NOMO-1 treated with dmso at 0.1 percent for 144 hours (cell line): ENCODE data around the gene SLC4A2.
A peak's percentile ranks its signal among the peaks of the same experiment; 100 is the strongest.

Source experiments
- DNase-seq: peaks from one replicate; lab custom pipeline; 2025; ENCODE audit not compliant: unreplicated experiment; lab: John Stamatoyannopoulos, UW

The SLC4A2 gene

DNA sequence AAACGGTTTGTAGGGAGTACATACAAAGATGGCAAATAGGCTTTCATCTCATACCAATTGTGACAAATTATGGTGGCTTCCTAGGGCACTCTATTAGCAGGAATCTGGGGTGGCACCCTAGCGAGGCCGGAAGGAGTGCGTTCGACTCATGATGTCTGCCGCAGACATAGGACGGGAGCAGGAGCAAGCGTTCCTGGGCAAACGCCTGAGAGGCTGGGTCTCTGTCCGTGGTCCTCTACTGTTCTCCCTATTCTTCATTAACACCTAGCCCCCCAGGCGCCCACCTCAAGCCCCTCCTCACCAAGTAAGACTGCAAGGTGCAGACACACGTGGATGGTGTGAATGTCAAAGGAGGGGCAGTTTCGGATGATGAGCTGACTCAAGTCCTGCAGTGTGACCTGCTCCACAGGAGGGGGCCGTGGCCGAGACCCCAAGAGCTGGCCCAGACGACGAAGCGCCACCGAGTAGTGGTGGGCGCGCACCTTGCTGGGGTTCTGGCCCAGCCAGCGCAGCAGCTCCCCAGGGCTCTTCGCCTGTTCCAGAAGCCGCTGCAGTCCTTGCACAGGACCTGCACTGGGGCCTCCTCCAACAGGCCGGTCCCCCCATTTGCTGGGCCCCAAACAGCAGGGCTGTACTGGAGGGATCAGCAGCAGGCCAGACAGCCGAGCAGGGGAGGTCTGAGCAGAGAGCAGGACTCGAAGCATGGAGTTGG is 20.0 kb downstream of the SLC4A2 start:
- no peak for DNase-seq

DNA sequence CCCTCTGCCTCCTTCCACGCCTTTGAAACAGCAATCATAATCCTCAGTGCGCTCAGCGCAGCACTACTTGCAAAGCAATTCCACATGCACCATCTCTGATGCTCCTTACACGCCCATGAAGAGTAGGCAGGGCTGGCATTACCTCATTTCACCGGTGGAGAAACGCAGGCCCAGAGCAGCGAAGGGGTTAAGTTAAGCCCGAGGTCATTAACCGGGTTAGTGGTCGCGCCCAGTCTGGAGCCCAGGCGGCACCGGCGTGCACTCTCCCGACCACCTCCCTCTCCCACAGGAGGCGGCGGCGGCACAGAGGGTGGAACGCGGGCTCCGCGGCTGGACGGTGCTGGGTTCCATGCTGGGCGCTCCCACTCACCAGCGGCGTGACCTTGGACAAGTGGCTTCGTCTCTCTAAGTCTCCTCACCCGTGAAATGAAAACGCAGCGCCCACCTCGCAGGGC is 20.7 kb downstream of the SLC4A2 start:
- DNase-seq, result no peak

DNA sequence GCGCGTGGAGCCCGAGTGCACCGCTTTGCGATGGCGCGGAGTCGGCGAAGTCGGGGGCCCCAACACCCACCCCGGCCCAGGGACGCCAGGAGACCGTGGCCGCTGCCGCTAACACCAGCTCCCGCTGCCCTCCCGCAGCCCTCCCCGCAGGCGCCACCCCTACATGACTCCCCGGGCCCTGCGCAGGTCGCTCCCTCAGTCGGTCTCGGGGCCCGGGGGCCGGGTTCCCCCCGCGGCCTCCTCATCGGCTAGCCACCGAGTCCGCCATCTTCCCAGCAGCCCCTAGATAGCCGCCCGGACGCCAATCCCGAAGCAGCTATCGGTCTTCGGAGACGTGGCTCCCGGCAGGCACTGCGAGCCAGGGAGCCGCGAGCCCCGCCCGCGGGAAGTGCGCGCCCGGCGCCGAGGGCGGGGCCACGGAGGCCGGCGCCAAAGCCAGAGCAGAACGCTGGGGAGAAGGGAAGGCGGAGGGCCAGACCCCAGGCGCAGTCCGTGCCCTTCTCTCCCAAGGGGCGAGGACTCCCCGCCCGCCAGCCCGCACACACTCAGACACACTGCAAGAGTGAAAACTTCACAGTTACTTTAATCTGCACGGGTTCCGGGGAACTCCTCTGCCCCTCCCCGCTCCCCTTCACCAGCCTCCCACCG is 21.3 kb downstream of the SLC4A2 start, which contains the start of gene FASTK:
Gene FASTK, minus strand, starts transcription at position 288 of the 648 bp plus-strand sequence. Its CDS starts 43 bp downstream, at position 245.
- peak; percentile 63 for DNase-seq

DNA sequence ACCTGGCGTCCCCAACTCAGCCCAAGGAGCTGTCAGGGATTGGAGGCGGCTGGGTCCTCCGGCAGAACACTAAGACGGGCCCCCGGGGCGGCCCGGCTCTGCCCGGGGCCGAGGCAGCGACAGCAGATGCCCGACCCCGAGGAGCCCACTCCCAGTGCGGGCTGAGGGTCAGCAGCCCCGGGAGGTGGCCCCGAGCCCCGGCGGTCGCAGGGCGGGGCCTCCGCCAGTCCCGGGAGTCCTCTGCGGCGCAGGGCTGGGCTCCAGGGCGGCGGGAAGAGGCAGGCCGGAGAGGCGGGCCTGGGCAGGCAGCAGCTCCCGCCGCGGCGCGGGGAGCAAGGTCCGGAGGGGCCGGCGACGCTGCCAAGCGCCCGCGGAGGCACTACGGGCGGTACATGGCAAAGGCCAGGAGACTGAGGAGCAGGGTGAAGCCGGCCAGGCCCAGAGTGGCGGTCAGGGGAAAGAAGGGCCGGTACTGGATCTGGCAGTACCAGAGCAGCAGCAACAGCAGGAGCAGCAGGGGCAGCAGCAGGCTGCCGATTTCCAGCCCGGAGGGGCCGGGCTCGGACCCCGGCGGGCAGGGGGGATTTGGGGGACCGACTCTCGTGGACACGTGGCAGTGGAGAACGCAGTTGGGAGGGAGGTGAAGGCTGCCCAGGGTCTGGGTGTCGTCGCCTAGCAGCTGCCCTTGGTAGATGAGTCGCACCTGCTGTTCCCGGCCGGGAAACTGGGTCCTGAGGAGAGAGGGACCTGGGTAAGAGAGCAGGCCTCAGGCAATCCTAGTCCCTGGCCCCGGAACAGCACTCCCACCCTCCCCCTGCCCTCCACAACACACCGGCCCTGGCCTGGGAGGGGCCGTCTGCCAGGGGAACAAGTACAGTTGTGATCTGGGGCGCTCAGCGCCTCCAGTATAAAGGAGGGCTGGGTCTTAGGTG is 22.0 kb downstream of the SLC4A2 start:
- DNase-seq, result no peak

DNA sequence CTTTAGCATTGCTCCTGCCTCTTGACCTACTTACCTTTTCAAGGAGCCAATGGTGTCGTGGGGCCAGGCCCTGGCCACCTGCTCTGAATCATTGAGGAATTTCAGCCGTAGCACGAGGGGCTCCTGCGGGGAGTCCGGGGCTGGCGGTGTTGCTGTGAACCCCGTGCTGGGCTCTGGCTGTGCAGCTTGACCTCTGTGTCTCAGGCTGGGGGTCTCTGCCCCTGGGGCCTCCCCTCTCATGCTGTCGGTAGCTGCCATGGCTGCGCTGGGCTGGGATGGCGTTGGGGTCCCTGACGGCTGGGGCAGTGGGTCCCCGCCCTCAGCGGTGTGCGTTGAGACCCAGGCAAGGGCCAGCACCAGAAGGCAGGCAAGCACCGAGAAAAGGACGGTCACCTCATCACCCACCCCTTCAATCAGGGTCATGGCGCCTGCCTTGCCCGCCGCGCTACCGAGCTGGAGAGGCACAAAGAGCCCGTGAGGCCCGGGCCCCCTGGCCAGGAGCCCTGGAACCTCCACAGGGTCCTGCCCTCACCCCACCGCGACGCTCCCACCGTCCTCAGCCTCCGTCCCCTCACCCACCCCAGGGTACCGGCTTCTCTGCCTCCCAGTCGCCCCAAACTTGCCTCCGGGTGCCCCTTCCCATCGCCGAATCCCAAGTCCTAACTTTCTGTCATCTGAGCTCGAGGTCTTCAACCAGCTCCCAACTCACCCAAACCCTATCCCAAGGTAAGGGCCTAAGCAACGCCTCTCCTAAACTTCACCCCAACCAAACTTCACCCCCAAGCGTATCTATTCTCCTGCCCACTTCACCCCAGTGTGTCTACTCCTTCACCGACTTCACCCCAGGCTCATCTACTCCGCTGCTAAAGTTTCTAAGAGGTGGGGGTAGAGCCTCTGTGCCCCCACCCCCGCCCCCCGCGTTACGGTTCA is 23.0 kb downstream of the SLC4A2 start:
- no peak for DNase-seq

DNA sequence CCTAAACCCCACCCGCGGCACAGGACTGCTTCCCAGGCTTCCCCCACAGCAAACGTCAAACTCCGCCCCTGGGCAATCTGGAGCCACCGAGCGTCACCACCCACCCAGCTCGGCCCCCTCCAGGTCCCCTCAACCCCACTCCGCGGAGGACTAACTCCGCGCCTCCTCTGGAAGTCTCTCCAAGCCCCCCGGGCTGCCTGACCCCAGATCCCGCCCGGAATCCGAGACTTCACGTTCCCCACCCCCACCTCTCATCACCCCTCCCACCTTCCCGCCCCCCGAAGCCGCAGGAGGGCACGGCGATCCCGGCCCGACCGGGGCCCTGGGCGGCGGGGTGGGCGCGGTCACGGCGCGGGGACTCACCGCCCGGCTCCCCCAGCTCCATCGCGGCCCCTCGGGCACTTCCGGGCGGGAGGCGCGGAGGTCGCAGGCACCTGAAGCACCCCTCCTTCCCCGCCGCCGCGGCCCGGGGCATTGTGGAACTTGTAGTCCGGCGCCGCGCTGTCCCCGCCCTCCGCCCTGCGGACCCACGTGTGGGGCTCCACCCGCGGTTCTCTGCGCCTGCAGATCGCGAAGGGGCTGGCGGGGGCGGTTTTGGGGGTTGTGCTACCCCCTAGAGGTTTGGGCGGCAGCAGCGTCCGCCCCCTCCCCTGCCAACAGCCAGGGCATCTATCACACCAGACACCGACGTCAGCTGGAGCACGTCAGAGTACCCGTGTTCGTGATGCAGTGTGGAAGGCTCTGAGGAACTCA is 23.9 kb downstream of the SLC4A2 start, which contains the start of gene TMUB1:
Gene TMUB1, minus strand, starts transcription at position 423 of the 753 bp plus-strand sequence. CDS start 930 bp downstream, outside the sequence.
- DNase-seq, result no peak

DNA sequence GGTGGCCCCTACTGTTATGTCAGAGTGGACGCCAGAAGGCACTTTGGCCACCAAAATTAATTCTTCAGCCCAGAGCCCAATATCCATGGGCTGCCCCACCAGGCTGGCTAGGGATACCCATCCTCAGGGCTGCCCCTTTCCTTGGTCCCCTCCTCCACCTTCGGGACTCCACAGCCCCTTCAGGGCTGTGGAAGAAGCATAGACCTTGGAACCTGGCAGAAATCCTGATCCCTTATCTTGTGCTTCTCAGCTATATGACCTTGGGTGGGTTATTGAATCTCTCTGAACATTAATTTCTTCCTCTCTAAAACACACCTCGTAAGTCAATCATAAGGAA is 24.4 kb downstream of the SLC4A2 start:
- DNase-seq, result no peak

DNA sequence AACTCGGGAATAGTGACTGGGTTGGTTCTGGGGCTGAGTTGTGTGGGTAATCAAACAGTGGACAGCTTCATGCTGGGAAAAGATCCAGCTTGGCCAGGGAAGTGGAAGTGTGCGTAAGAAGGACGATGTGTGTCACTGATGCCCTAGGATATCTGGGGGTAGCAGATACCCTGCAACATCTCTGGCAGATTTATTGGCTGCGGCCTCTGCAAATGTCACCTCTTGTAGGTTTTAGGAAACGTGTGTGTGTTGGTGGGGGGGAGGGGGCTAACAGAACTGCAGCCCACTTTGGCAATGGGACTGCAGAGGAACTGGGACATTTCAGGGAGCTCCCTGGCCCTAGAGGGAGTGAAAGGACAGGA is 25.9 kb downstream of the SLC4A2 start:
- no peak for DNase-seq

DNA sequence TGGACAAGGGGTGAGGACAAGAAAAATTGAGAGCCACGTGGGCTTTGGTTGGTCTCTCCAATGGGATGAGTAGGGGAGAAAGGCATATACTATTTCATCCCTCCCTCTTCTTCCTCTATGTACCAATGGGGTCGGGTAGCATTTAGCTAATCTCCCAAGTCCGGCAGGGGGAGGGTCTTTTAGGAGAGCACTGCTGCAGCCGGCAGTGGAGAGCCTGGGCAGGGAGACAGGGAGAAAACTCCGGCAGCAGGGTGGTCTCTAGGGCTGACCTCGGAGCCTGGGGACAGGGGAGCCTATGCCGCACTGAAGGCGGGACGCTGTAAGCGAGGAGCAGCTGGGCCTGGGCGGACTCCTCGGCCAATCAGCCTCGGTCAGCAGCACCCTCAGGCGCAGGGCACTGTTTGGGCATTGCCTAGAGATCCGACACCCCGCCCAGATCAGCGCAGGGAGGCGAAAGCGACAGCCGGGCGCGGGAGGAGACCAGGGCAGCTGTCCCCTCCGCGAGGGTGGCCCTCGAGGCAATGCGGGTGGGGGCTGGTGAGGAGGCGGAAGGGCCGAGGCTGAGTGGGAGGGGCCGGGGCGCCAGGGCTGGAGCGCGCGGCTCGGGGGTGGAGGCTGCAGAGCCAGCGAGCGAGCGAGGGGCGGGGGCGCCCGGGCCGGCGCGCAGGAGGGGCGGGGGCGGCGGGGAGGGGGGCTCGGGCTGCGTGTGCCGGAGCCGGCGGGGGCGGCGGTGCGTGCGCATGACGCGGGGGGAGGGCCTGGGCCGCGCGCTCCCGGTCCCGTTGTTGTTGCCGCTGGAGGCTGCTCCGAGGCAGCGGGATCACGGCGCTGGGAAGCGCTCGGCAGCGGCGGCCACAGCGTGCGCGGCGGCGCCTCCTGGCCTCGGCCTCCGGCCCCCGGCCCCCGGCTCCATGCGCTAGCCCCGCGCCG is 26.6 kb downstream of the SLC4A2 start, which contains the start of gene AGAP3:
Gene AGAP3, plus strand, starts transcription at position 785 of the 930 bp plus-strand sequence. CDS start 267 bp downstream, outside the sequence.
- DNase-seq, result no peak

DNA sequence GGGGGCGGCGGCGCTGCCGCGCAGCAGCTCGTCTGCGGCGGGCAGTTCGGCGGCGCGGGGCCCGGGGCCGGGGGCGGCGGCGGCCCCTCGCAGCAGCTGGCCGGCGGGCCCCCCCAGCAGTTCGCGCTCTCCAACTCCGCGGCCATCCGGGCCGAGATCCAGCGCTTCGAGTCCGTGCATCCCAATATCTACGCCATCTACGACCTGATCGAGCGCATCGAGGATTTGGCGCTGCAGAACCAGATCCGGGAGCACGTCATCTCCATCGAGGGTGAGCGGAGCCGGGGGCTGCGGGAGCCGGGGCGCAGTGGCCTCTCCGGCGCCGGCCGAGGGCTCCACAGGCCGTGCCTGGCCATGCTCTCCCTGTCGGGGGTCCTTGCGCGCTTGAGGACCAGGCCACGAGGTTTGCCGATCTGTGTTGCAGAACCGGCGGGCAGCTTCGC is 27.4 kb downstream of the SLC4A2 start:
- no peak for DNase-seq

DNA sequence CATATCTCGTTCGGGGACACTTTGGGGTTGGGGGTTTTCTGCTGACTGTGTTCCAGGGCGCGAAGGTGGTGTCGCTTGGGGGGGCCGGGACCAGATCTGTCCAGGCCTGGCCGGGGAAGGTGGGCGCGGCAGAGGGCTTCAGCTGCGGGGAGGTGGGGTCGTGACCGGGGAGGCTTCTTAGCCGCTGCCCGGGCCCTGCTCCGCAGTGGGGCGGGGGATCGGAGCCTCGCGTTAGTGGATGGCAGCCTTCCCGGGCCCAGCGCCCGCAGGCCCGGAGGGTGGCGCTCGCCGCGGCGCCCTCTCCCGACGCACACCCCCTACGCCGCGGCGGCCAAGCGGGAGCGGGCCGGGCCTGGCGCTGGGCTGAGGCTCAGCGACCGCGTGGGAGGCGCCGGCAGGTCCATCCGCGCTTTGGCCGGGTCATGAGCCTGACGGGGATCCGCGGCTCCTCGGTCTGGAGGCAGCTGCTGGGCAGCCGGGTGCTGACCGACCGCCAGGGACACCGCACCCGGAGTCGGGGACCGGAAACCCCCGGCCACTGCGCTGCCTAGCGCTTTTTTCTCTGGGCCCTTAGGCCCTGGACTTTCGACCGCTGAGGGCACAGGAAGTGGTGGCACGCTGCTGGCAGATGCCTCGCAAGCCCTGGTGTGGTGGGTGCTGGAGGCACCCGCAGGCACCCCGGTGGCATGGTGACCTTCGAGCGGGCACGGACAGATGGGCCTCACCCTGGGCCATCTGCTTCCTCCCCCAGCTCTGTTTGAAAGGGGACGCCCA is 28.0 kb downstream of the SLC4A2 start:
- DNase-seq, result no peak

DNA sequence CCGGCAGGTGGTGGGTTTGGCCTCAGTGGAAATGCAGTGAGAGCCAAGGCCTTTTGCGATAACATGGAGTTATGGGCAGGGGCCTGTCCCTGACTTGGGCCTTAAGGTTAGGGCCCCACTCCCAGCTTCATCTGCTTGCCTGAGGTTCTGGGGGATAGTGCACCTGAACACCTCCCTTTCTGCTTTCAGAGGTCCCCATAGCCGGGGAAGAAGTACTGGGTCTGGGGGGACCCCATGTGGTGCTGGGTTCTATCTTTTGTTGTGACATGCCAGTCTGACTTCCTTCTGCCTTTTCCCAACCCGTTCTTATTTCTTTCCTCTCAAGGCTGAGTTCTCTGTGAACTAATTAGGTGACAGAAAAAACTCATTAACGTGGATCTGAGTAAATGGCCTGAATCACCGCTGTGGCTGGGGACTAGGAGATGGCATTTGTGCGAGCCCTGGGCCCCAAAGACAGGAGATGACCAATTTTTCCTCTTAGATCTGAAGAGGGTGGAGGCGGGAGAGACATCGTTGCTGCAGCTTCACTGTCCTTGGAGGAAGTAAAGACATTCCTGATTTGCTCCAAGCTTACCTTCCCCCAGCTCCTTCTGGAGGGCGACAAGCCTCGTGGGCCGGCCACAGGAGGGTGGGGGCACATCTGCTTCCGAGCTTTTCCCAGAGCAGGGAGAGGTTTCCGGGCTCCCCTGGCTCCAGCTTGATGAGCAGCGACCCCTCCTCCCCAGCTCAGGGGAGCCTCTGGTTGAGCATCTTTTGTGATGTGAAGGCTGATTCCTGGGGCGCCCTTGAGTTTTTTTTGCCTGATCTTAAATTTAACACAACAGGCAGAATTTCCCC is 28.8 kb downstream of the SLC4A2 start:
- DNase-seq, result no peak

DNA sequence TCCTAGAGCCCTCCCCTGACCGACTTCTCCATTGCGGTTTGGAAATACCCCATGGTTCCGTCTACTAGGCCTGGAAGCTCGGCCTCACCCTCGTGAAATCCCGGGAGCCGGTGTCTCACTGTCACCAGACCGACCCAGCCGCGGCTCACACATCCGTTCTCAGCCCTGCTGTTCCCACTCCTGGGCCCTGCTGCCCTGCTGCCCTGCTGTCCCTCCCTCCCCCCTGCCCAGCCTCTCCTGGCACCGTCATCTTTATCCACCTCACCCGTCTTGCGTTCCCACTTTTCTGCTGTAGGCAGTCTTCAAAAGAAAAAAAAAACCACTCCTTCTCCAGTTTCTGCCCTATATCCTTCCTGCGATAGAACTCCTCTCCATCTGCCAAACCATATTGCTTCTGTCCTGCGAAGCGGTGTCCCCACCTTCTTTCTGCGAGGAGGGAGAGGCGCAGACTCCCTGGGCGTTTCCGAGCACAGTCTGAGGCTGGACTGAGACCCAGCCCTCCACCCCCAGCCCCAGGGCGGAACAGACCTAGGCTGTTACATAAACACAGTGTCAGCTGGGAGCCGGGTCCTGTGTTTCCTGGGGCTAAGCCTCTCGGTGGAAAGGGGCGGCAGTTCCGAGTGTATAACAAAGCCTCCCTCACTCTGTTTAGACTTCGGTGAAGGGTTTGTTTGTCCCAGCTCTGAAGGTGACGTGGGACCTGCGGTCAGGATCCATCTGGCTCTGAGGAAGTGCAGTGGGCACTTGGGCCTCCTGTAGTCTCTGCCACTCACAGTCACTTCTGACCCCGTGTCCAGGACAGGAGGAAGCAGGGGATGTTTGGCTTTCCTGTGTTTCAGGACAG is 29.7 kb downstream of the SLC4A2 start:
- DNase-seq, result no peak

DNA sequence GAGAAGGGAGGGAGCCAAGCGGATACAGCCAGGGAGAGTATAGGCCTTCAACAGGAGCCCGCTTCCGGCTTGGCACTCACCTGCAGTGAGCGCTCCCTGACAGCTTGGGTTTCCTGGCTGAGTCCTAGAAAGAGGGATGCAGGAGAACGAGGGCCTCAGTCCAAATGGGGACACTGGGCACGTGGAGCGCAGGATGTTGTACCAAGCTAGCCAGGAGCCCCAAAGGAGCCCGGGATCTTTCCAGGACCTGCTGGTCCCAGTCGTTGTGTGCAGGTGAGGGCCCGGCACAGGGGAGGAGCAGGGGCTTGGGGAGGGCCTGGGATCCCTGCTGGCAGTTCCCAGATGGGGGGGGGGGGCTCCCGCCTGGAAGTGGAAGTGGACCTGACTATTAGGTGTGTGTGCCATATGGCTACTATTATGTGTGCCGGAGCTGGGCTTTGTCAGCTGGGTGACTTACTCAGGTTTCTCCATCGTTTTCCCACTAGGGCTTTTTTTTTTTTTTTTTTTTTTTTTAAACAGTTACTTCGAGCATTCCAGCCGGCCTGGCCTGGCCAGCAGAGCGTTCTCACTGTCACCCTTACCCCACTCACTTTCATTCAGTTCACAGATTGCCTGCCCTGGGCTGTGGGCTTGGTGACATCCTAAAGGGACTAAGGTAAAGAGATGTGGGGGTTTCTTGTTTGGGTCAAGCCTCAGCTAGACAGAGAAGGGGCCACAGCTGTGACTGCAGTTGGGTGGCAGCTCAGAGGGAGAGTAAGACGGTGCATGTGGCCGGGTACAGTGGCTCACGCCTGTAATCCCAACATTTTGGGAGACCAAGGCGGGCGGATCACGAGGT is 30.7 kb downstream of the SLC4A2 start:
- no peak for DNase-seq

DNA sequence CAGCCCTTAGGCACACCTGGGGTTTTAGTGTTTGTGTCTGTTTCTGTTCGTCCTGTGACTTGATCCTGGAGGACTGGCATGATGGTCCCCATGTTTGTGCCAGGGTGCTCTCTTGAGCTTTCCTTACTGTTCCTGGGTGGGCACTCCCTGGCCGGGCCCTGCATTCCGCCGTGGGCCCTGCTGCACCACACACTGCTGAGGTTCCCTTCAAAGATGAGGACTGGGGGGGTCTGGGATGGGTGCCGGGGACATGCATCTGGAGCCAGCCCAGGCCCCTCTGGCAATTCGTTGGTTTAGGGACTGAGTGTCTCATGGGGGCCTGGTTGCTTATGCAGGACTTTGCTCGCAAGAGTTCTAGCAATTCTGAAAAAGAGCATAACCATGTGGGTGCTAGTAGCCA is 31.6 kb downstream of the SLC4A2 start:
- DNase-seq, result no peak
